Prostate gland (tissue), 2 donors: ENCODE results near the gene CARD19. TPM values are rescaled to one million over a fixed set of nuclear protein-coding genes. Genes with fewer than 3 reads are reported as not detected.

Source experiments
- DNase-seq: peaks from one replicate; pipeline ENCODE4 v3.0.0-alpha.2; 2019; ENCODE audit warnings: low spot score
- H3K27ac ChIP-seq, 2 donors: fragments of 200-600 bp; sonication (generic); 2 replicates each; pipeline ENCODE4 v1.5.1; 2017 to 2019
- H3K27me3 ChIP-seq: fragments of 200-600 bp; sonication (generic); replicated peaks from 2 replicates; pipeline ENCODE4 v1.5.1; 2019; ENCODE audit not compliant: insufficient read depth
- H3K36me3 ChIP-seq, 2 donors: fragments of 200-600 bp; sonication (generic); 1 replicate in 1 of 2; 2 replicates in 1 of 2; pipeline versions ENCODE4 v1.5.1 to v1.8.1; 2017 to 2019
- H3K4me1 ChIP-seq: fragments of 200-600 bp; sonication (generic); replicated peaks from 2 replicates; pipeline ENCODE4 v1.5.1; 2019
- H3K4me3 ChIP-seq, 2 donors: fragments of 200-600 bp; sonication (generic); 2 replicates each; pipeline ENCODE4 v1.5.1; 2017 to 2019
- H3K9me3 ChIP-seq: fragments of 200-600 bp; sonication (generic); 2 replicates; pipeline ENCODE4 v1.5.1; 2017
- CTCF ChIP-seq, 4 experiments: fragments of 200-600 bp in 2 of 4; fragments of 450-650 bp in 2 of 4; sonication (generic) in 2 of 4; IDR thresholded peaks; 1 replicate in 3 of 4; 2 replicates in 1 of 4; pipeline ENCODE4 v1.5.1; 2016 to 2019; ENCODE audit warnings: antibody characterized with exemption in 4 of 4, mild to moderate bottlenecking in 2 of 4, moderate library complexity in 2 of 4
- POLR2A ChIP-seq: fragments of 450-650 bp; IDR thresholded peaks from one replicate; pipeline ENCODE4 v1.6.1; 2016; ENCODE audit warnings: antibody characterized with exemption, mild to moderate bottlenecking
- POLR2AphosphoS5 ChIP-seq: sonication (generic); formaldehyde crosslinking; IDR thresholded peaks from one replicate; pipeline ENCODE4 v1.6.1; 2017; ENCODE audit warnings: antibody characterized with exemption
- WGBS: methylation state at CpG from one replicate; pipeline ENCODE4 v1.1.5; 2018; 5-methylcytosine and 5-hydroxymethylcytosine counted together
- intact Hi-C: fragments of 100-400 bp; cut with DNase I; formaldehyde crosslinking; loops from one replicate; pipeline ENCODE4 v1.14.2; 2022
- total RNA-seq, 2 donors: library from RNA; depleted of rRNA; stranded (reverse); fragments of >200 nt; gene quantifications; one replicate each; pipeline ENCODE4 v1.1.0, GENCODE V29; 2016

CARD19 gene
- total RNA-seq, 2 donors from 2014 or later = 41.9 to 111 TPM

GRCh38 chr9:93064392-93065134 is 31.5 kb upstream of the CARD19 start:
- no peak overlapping the region for H3K27ac ChIP-seq
- H3K9me3 ChIP-seq = no peaks in the 10 kb centered on the region
- DNase-seq = peak; percentile 13
- no peak overlapping the region for H3K4me3 ChIP-seq
- 76% methylated on average over 12 of the region's 12 CpGs for WGBS
- no peaks in the 10 kb centered on the region for H3K4me1 ChIP-seq
- H3K27me3 ChIP-seq = no peaks in the 10 kb centered on the region
- intact Hi-C loops = no loop called here
- TF ChIP-seq POLR2A = no peak
- TF ChIP-seq POLR2AphosphoS5 = no peak
- TF ChIP-seq CTCF (IDR thresholded peaks at IDR 0.05) = no peak
- no peaks in the 10 kb centered on the region for H3K36me3 ChIP-seq

- H3K9me3 ChIP-seq = no peaks in the 10 kb centered on the region
- TF ChIP-seq POLR2A = no peak
- TF ChIP-seq CTCF (IDR thresholded peaks at IDR 0.05) = no peak
- TF ChIP-seq POLR2AphosphoS5 = no peak
- intact Hi-C loops = no loop called here
- no peaks in the 10 kb centered on the region for H3K4me1 ChIP-seq
- H3K27me3 ChIP-seq = no peaks in the 10 kb centered on the region
- WGBS = 51% methylated on average over 15 of the region's 15 CpGs
- H3K4me3 ChIP-seq = no peak overlapping the region
- no peak for DNase-seq
- H3K27ac ChIP-seq = no peak overlapping the region
- no peaks in the 10 kb centered on the region for H3K36me3 ChIP-seq
Observed at GRCh38 chr9:93065135-93065720, 30.8 kb upstream of the CARD19 start.

- DNase-seq = no peak
- TF ChIP-seq POLR2A (no peak), POLR2AphosphoS5 (no peak), CTCF (IDR thresholded peaks at IDR 0.05) (no peak)
- Histone ChIP-seq H3K4me3 (no peak overlapping the region), H3K4me1 (no peaks in the 10 kb centered on the region), H3K36me3 (no peaks in the 10 kb centered on the region), H3K27ac (no peak overlapping the region), H3K9me3 (no peaks in the 10 kb centered on the region), H3K27me3 (no peaks in the 10 kb centered on the region)
- intact Hi-C loops = no loop called here
- 82% methylated on average over 3 of the region's 3 CpGs for WGBS
Observed at GRCh38 chr9:93066978-93067603, 28.9 kb upstream of the CARD19 start.

GRCh38 chr9:93068956-93069355 is 27.1 kb upstream of the CARD19 start:
- DNase-seq = no peak
- Histone ChIP-seq H3K36me3 (no peaks in the 10 kb centered on the region), H3K4me3 (no peak overlapping the region), H3K9me3 (no peaks in the 10 kb centered on the region), H3K27ac (no peak overlapping the region), H3K27me3 (no peaks in the 10 kb centered on the region), H3K4me1 (no peaks in the 10 kb centered on the region)
- intact Hi-C loops = no loop called here
- TF ChIP-seq POLR2AphosphoS5 = no peak
- no peak for TF ChIP-seq CTCF (IDR thresholded peaks at IDR 0.05)
- no peak for TF ChIP-seq POLR2A
- 94% methylated on average over 4 of the region's 4 CpGs for WGBS
